HG03558 (cell line): ENCODE results near the gene APCDD1.
"Not testable (repeated sequence)": the region's sequence is repeated elsewhere in the genome, so short reads cannot be mapped to it uniquely, and the experiment has no call there.

Experiments used
- ATAC-seq: cut with Tn5 transposase; IDR thresholded peaks from one replicate; pipeline ENCODE4 v1.9.1; 2021; ENCODE audit warnings: moderate number of reproducible peaks; ENCODE audit not compliant: unreplicated experiment; ENCODE audit errors: extremely low read depth

Gene APCDD1

DNA sequence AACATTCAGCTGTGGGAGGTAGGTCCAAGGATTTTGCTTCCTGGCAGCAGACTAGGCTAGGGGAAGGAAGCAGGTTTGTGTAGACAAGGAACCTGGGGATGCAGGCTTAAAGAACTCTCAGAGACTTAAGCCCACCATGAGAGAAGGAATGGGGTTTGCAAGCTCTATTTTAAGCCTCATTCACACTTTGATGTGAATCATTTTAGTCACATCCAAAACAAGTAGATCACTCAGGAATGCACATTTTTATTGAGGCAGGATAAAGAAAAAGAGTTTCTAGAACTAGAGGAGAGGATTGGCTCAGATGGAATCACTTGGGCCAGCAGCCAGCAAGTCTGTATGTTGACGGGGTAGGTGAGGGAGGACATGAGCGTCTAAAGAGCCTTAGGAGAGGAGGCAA, 68.1 kb downstream of the APCDD1 start:
- ATAC-seq, result no peak

- ATAC-seq, result no peak
Measured at GRCh38 chr18:10523544-10523943, 69.1 kb downstream of the APCDD1 start.

GRCh38 chr18:10524507-10525370, 70.3 kb downstream of the APCDD1 start:
- no peak for ATAC-seq

- ATAC-seq, result no peak
Measured at GRCh38 chr18:10525371-10525691, 70.9 kb downstream of the APCDD1 start.

DNA sequence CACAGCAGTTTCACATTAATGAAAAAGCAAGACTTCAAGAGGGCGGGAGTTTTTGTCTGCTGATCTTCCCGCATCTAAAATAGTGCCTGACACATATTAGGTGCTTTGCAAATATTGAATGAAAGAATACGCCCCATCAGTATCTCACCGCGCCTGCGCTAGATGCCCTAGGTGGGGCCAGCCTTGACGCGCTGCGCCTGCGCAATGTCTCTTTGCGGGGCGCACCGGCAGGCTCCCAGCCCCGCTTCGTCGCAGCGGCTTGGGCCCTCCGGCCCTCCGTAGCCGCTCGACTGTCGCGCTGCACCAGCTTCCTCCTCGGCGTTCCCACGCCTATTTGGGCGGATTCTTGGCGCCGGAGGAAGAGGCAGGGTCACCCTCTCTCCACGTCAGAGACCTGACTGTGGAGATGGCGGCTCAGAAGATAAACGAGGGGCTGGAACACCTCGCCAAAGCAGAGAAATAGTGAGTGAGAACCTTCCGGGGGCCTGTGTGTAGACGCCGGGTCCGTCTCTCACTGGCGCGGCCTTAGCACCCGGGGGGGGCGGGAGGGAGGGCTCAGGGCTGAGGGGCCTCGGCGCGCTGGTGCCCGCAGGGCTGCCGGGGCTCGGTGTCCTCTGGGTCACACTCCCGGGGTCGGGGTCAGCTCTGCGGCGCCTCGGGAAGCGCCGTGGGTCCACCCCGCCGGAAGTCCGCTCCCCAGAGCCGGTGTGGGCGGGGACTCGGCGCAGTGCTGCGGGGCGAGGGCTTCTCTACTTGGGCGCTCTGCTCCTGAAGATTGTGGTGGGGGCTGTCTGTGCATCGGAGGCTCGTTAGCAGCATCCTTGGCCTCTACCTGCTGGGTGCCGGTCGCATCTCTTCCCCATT, 71.5 kb downstream of the APCDD1 start, which contains the start of gene NAPG:
Gene NAPG, plus strand, starts transcription at position 331 of the 864 bp plus-strand sequence. Its CDS starts 76 bp downstream, at position 407.
- ATAC-seq, result peak; percentile 44

- no peak for ATAC-seq
Measured at GRCh38 chr18:10526561-10526949, 72.1 kb downstream of the APCDD1 start.

DNA sequence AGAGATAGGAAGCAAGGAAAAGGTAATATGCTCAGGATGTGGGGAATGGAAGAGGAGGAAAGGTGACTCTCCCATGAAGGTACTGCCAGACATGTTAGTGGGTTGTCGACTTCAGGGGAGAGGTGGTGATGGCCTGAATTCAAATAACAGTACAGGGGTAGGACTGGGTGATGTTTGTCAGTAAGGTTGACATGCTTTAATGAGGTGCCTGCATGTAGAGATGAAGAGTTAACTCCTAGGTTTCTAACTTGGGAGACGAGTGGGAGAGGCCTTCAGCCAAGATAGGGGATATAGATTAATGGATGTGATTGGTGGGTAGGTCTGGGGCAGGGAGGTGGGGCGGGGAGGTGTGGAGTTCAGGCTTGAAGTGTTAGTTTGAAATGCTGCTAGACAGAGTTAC, 74.0 kb downstream of the APCDD1 start:
- no peak for ATAC-seq

GRCh38 chr18:10530002-10530401, 75.6 kb downstream of the APCDD1 start:
- no peak for ATAC-seq

DNA sequence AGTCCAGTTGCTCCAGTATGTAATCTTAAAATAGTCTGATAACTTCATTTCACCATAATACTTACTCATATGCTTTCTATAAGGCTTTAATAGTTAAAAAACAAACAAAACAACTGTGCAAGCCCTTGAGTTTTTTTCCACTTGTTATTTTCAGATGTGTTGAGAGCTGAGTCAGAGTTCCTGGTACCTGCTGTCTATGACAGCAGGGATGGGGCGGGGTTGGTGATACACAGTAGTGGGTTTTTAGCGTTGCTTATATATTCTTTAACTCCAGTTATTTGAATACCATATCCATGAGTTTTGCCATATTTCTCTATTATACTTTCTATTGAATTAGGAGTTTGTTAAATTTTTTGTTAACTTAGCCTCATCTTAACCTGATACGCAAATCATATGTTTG, 76.4 kb downstream of the APCDD1 start:
- no peak for ATAC-seq

- ATAC-seq, result no peak
Measured at GRCh38 chr18:10533111-10533510, 78.7 kb downstream of the APCDD1 start.

GRCh38 chr18:10536280-10536679, 81.8 kb downstream of the APCDD1 start:
- ATAC-seq, result no peak

DNA sequence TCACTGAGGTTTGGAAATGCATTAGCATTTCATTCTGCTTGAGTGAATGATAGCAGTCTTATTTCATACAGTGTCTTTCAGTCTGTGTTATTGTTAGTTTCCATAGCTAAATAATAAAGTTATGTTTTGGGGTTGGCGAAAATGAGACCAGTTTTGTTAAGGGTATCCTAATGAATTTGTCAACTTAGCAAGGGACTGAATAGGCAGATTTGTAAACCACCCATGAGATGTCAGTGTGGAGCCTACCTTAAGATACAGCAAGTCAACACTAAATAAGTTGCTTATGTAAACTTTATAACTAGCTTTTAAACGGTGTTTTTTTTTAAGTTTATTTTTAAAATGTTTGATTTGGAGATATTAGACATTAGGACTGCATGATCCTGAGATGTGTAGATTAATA, 83.3 kb downstream of the APCDD1 start:
- ATAC-seq, result no peak

GRCh38 chr18:10539124-10539523, 84.7 kb downstream of the APCDD1 start:
- ATAC-seq, result not testable (repeated sequence)
